GM12878 (cell line): ENCODE results near the gene DDC. TPM values are rescaled to one million over a fixed set of nuclear protein-coding genes. Genes with fewer than 3 reads are reported as not detected.

Experiments used
- ATAC-seq: fragments of 200-7000 bp; cut with Tn5 transposase; 3 replicates; pipeline ENCODE4 v1.9.1; 2020; ENCODE audit warnings: mild to moderate bottlenecking, moderate library complexity
- BruUV-seq: library from RNA; stranded (reverse); fragments of 400-500 nt; replicated peaks from 2 replicates; lab custom pipeline; 2021; lab: Mats Ljungman, UMichigan
- CTCF ChIA-PET: fragments of 300-600 bp; sonication (Branson Sonifier 250); formaldehyde crosslinking; extraction: SDS; loops from one replicate; lab custom pipeline; 2021; ENCODE audit warnings: inconsistent platforms; lab: Yijun Ruan, JAX
- POLR2A ChIA-PET: fragments of 350-600 bp; formaldehyde crosslinking; extraction: SDS; loops from one replicate; lab custom pipeline; 2021; ENCODE audit warnings: inconsistent platforms; lab: Charles Lee
- RAD21 ChIA-PET: fragments of 300-600 bp; sonication (Branson Sonifier 250); formaldehyde crosslinking; loops from one replicate; lab custom pipeline; 2023; ENCODE audit warnings: antibody characterized with exemption; ENCODE audit not compliant: unreplicated experiment; lab: Charles Lee
- SMC1A ChIA-PET: fragments of 300-600 bp; sonication (Branson Sonifier 250); formaldehyde crosslinking; loops from one replicate; lab custom pipeline; 2023; ENCODE audit not compliant: unreplicated experiment, uncharacterized antibody; lab: Charles Lee
- DNase-seq: peaks from one replicate; pipeline ENCODE4 v3.0.0-alpha.2; 2011; ENCODE audit warnings: low read depth, low spot score
- FAIRE-seq: peaks from 3 replicates; lab custom pipeline; 2011; peaks lifted over from hg19 to GRCh38; lab: Jason Lieb, UNC
- H2AFZ ChIP-seq: 2 replicates; pipeline ENCODE4 v1.6.0; 2011; ENCODE audit warnings: low read depth, low read length, control low read depth; ENCODE audit not compliant: control insufficient read depth
- H3K27ac ChIP-seq: 2 replicates; pipeline ENCODE4 v1.5.1; 2011; ENCODE audit warnings: control low read depth; ENCODE audit not compliant: control insufficient read depth, insufficient read depth
- H3K27me3 ChIP-seq, 2 experiments: replicated peaks in 1 of 2; 2 replicates each; pipeline versions ENCODE4 v1.6.0 to v1.6.1; 2011; ENCODE audit warnings: low read length in 1 of 2; ENCODE audit not compliant: control insufficient read depth in 2 of 2, insufficient read depth in 2 of 2
- H3K36me3 ChIP-seq, 2 experiments: 2 replicates each; pipeline ENCODE4 v1.5.1; 2011; ENCODE audit warnings: low read length in 1 of 2; ENCODE audit not compliant: control insufficient read depth in 2 of 2, insufficient read depth in 2 of 2
- H3K4me1 ChIP-seq: 2 replicates; pipeline ENCODE4 v1.6.1; 2011; ENCODE audit warnings: mild to moderate bottlenecking, low read length, moderate library complexity, mixed read lengths; ENCODE audit not compliant: control insufficient read depth, insufficient read depth
- H3K4me2 ChIP-seq: 2 replicates; pipeline ENCODE4 v1.6.0; 2011; ENCODE audit warnings: control low read depth; ENCODE audit not compliant: control insufficient read depth, insufficient read depth
- H3K4me3 ChIP-seq: fragments of 200-600 bp; sonication (generic); 2 replicates; pipeline ENCODE4 v1.5.1; 2016
- H3K79me2 ChIP-seq: 2 replicates; pipeline ENCODE4 v1.6.0; 2011; ENCODE audit warnings: low read length; ENCODE audit not compliant: control insufficient read depth, insufficient read depth
- H3K9ac ChIP-seq: 2 replicates; pipeline ENCODE4 v1.8.0; 2011; ENCODE audit warnings: low read length, control low read depth, mixed read lengths; ENCODE audit not compliant: control insufficient read depth, insufficient read depth
- H3K9me3 ChIP-seq: replicated peaks from 3 replicates; pipeline ENCODE4 v1.5.1; 2011; ENCODE audit warnings: mild to moderate bottlenecking, low read length; ENCODE audit not compliant: control insufficient read depth, insufficient read depth
- H4K20me1 ChIP-seq: 2 replicates; pipeline ENCODE4 v1.6.0; 2011; ENCODE audit not compliant: control insufficient read depth, insufficient read depth
- CHD4 ChIP-seq: fragments of 200-600 bp; sonication (generic); IDR thresholded peaks from 2 replicates; pipeline ENCODE4 v1.6.1; 2016; ENCODE audit warnings: mild to moderate bottlenecking
- MYC ChIP-seq: IDR thresholded peaks from 2 replicates; pipeline ENCODE4 v1.6.1; 2011; ENCODE audit warnings: mild to moderate bottlenecking, low read length, moderate library complexity, inconsistent platforms; ENCODE audit not compliant: insufficient read depth, insufficient replicate concordance, insufficient read length, severe bottlenecking
- NBN ChIP-seq: fragments of 450-650 bp; IDR thresholded peaks from 2 replicates; pipeline ENCODE4 v1.6.1; 2016
- NFXL1 ChIP-seq: fragments of 450-650 bp; IDR thresholded peaks from 2 replicates; pipeline ENCODE4 v1.6.1; 2017; ENCODE audit warnings: antibody characterized with exemption, mild to moderate bottlenecking, borderline replicate concordance
- PAX5 ChIP-seq: IDR thresholded peaks from 2 replicates; pipeline ENCODE4 v1.6.1; 2011; ENCODE audit warnings: low read depth, low read length, borderline replicate concordance
- RAD21 ChIP-seq: IDR thresholded peaks from 2 replicates; pipeline ENCODE4 v1.6.1; 2011; ENCODE audit warnings: mild to moderate bottlenecking, low read depth, low read length, moderate library complexity; ENCODE audit not compliant: insufficient read depth
- WGBS: methylation state at CpG from one replicate; pipeline ENCODE4 v1.1.6; 2016; ENCODE audit warnings: low lambda C conversion rate; ENCODE audit not compliant: insufficient replicate concordance, insufficient coverage; ENCODE audit errors: missing lambda C conversion rate; 5-methylcytosine and 5-hydroxymethylcytosine counted together
- in situ Hi-C: fragments of 300-500 bp; cut with MboI; formaldehyde crosslinking; loops from 9 replicates; pipeline ENCODE4 v1.14.3; 2018; ENCODE audit warnings: mixed read lengths
- intact Hi-C: fragments of 100-400 bp; cut with micrococcal nuclease; formaldehyde crosslinking; loops from one replicate; pipeline ENCODE4 v1.14.2; 2022; ENCODE audit not compliant: unreplicated experiment
- polyA plus RNA-seq, 11 experiments: library from polyadenylated mRNA; depleted of rRNA in 4 of 11; unstranded in 6 of 11; stranded (reverse) in 5 of 11; fragments of >200 nt; fragmentation: Nextera tagmentation in 4 of 11; fragmentation: Illumina TruSeq in 1 of 11; extraction: Ambion mirVana in 4 of 11; extraction: Trizol in 1 of 11; gene quantifications; 1 replicate in 1 of 11; 2 replicates in 10 of 11; pipeline versions ENCODE4 v1.2.1 to v1.2.3, GENCODE V29; 2011 to 2016; ENCODE audit warnings: inconsistent platforms in 2 of 11, missing spikeins in 2 of 11, low read depth in 1 of 11
- total RNA-seq, 4 experiments: library from RNA; depleted of rRNA in 3 of 4; stranded (reverse); fragments of >200 nt in 3 of 4; fragmentation: Illumina TruSeq in 1 of 4; extraction: Trizol in 1 of 4; gene quantifications; 2 replicates each; pipeline versions ENCODE4 v1.2.1 to v1.2.3, GENCODE V29; 2013 to 2021
- TF ChIP-seq, protein P1 (sequence below): fragments of 450-650 bp; IDR thresholded peaks from 2 replicates; pipeline ENCODE4 v1.6.1; 2017; ENCODE audit warnings: antibody characterized with exemption, mild to moderate bottlenecking, moderate library complexity
- TF ChIP-seq, protein P2 (sequence below): fragments of 450-650 bp; formaldehyde crosslinking; IDR thresholded peaks from 2 replicates; pipeline ENCODE4 v1.5.0; 2022; ENCODE audit warnings: mild to moderate bottlenecking, missing genetic modification characterization
- TF ChIP-seq, protein P3 (sequence below): IDR thresholded peaks from 2 replicates; pipeline ENCODE4 v1.6.1; 2011; ENCODE audit warnings: mild to moderate bottlenecking, low read depth, low read length, moderate library complexity; ENCODE audit not compliant: insufficient replicate concordance
- TF ChIP-seq, protein P4 (sequence below): fragments of 450-650 bp; IDR thresholded peaks from 2 replicates; pipeline ENCODE4 v1.6.1; 2017; ENCODE audit warnings: mild to moderate bottlenecking, moderate library complexity

Gene DDC
- total and polyA plus RNA-seq, 10 of the 15 experiments (the other 5 are each of a cell fraction or from before 2014, with no cell fraction given), result not detected

DNA sequence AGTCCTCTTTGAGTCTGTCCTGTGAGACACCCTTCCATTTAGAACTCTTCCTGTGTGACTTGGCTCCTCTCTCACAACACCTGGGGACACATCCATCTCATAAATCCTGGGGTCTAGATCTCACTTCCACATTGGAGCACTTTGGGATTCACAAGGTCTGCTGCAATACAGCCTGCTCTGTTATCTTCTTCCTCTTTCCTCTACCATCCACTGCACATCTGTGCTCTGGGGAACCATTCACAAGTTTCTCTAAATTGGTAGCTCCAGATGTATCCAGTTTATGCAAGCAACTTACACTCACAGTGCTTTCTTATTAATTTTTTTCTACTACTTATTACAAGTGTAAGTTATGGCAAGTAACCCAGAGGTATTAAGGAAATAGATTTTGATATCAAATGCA lies 109.5 kb downstream of the DDC start (continued):
- TF ChIP-seq, protein P1, sequence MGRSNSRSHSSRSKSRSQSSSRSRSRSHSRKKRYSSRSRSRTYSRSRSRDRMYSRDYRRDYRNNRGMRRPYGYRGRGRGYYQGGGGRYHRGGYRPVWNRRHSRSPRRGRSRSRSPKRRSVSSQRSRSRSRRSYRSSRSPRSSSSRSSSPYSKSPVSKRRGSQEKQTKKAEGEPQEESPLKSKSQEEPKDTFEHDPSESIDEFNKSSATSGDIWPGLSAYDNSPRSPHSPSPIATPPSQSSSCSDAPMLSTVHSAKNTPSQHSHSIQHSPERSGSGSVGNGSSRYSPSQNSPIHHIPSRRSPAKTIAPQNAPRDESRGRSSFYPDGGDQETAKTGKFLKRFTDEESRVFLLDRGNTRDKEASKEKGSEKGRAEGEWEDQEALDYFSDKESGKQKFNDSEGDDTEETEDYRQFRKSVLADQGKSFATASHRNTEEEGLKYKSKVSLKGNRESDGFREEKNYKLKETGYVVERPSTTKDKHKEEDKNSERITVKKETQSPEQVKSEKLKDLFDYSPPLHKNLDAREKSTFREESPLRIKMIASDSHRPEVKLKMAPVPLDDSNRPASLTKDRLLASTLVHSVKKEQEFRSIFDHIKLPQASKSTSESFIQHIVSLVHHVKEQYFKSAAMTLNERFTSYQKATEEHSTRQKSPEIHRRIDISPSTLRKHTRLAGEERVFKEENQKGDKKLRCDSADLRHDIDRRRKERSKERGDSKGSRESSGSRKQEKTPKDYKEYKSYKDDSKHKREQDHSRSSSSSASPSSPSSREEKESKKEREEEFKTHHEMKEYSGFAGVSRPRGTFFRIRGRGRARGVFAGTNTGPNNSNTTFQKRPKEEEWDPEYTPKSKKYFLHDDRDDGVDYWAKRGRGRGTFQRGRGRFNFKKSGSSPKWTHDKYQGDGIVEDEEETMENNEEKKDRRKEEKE, result no peak
- TF ChIP-seq, protein P2, sequence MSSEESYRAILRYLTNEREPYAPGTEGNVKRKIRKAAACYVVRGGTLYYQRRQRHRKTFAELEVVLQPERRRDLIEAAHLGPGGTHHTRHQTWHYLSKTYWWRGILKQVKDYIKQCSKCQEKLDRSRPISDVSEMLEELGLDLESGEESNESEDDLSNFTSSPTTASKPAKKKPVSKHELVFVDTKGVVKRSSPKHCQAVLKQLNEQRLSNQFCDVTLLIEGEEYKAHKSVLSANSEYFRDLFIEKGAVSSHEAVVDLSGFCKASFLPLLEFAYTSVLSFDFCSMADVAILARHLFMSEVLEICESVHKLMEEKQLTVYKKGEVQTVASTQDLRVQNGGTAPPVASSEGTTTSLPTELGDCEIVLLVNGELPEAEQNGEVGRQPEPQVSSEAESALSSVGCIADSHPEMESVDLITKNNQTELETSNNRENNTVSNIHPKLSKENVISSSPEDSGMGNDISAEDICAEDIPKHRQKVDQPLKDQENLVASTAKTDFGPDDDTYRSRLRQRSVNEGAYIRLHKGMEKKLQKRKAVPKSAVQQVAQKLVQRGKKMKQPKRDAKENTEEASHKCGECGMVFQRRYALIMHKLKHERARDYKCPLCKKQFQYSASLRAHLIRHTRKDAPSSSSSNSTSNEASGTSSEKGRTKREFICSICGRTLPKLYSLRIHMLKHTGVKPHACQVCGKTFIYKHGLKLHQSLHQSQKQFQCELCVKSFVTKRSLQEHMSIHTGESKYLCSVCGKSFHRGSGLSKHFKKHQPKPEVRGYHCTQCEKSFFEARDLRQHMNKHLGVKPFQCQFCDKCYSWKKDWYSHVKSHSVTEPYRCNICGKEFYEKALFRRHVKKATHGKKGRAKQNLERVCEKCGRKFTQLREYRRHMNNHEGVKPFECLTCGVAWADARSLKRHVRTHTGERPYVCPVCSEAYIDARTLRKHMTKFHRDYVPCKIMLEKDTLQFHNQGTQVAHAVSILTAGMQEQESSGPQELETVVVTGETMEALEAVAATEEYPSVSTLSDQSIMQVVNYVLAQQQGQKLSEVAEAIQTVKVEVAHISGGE (CRISPR knock-in tag), result no peak

DNA sequence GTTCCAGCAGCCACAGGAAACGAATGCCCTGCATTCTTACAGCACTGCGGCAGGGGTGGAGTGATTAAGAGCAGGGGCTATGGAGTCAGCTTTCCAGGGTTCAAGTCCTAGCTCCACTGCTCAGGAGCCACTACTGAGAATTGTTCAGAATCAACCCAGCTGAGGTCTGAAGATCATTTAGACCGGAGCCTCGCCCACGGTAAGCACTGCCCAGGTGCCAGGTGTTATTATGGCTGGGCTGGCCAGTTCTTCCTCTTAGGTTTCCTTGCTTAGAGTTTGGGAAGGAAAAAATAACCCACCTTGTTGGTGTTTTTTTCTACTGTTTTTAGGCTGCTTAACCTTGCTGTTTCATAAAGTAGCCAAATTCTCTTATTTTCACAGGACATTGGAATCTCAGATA lies 110.2 kb downstream of the DDC start:
- POLR2A ChIA-PET, result no interaction called here
- no peak for ATAC-seq
- Histone ChIP-seq H3K4me2 (no peak overlapping the region), H3K27ac (no peak overlapping the region), H3K9ac (no peak overlapping the region), H3K36me3 (no peaks in the 10 kb centered on the region), H3K79me2 (peaks cover 2% of the 10 kb centered on the region; the same call in 1 of the 2 replicates), H3K4me3 (no peak overlapping the region), H3K9me3 (no peaks in the 10 kb centered on the region), H4K20me1 (no peaks in the 10 kb centered on the region), H3K4me1 (peaks cover 5% of the 10 kb centered on the region), H2AFZ (no peak overlapping the region), H3K27me3 (peaks cover 0 to 5% of the 10 kb centered on the region in 2 experiments; a peak in 1 of 4 replicates)
- no peak for DNase-seq
- no peak for FAIRE-seq
- 31% methylated on average over 5 of the region's 5 CpGs for WGBS
- RAD21 ChIA-PET, result no interaction called here
- no TSS peak for BruUV-seq
- in situ Hi-C loops, result no loop called here
- SMC1A ChIA-PET, result interaction anchor here (1.0 to 1.2 kb wide), 2 partner anchors 8 to 27 kb away, joined by 3 to 4 read pairs; no protein-coding TSS in a partner anchor
- CTCF ChIA-PET, result interaction anchor here (1.2 kb wide), 1 partner anchor 37 kb away, joined by 5 read pairs; no protein-coding TSS in a partner anchor
- intact Hi-C loops, result no loop called here
- TF ChIP-seq PAX5, result no peak
- TF ChIP-seq CHD4, result no peak
- TF ChIP-seq NBN, result no peak
- TF ChIP-seq, protein P3, sequence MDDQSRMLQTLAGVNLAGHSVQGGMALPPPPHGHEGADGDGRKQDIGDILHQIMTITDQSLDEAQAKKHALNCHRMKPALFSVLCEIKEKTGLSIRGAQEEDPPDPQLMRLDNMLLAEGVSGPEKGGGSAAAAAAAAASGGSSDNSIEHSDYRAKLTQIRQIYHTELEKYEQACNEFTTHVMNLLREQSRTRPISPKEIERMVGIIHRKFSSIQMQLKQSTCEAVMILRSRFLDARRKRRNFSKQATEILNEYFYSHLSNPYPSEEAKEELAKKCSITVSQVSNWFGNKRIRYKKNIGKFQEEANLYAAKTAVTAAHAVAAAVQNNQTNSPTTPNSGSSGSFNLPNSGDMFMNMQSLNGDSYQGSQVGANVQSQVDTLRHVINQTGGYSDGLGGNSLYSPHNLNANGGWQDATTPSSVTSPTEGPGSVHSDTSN, result no peak
- no peak for TF ChIP-seq RAD21
- no peak for TF ChIP-seq NFXL1
- no peak for TF ChIP-seq MYC
- TF ChIP-seq, protein P4, sequence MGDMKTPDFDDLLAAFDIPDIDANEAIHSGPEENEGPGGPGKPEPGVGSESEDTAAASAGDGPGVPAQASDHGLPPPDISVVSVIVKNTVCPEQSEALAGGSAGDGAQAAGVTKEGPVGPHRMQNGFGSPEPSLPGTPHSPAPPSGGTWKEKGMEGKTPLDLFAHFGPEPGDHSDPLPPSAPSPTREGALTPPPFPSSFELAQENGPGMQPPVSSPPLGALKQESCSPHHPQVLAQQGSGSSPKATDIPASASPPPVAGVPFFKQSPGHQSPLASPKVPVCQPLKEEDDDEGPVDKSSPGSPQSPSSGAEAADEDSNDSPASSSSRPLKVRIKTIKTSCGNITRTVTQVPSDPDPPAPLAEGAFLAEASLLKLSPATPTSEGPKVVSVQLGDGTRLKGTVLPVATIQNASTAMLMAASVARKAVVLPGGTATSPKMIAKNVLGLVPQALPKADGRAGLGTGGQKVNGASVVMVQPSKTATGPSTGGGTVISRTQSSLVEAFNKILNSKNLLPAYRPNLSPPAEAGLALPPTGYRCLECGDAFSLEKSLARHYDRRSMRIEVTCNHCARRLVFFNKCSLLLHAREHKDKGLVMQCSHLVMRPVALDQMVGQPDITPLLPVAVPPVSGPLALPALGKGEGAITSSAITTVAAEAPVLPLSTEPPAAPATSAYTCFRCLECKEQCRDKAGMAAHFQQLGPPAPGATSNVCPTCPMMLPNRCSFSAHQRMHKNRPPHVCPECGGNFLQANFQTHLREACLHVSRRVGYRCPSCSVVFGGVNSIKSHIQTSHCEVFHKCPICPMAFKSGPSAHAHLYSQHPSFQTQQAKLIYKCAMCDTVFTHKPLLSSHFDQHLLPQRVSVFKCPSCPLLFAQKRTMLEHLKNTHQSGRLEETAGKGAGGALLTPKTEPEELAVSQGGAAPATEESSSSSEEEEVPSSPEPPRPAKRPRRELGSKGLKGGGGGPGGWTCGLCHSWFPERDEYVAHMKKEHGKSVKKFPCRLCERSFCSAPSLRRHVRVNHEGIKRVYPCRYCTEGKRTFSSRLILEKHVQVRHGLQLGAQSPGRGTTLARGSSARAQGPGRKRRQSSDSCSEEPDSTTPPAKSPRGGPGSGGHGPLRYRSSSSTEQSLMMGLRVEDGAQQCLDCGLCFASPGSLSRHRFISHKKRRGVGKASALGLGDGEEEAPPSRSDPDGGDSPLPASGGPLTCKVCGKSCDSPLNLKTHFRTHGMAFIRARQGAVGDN, result no peak
